HG02885 (cell line): Measurements from ENCODE around the gene TOMT.
"Not testable (repeated sequence)": the region's sequence is repeated elsewhere in the genome, so short reads cannot be mapped to it uniquely, and the experiment has no call there.

Source experiments
- ATAC-seq: cut with Tn5 transposase; IDR thresholded peaks from one replicate; pipeline ENCODE4 v1.9.1; 2021; ENCODE audit warnings: mild to moderate bottlenecking; ENCODE audit not compliant: unreplicated experiment, poor library complexity

Gene TOMT

GRCh38 chr11:72123117-72123653, 17.5 kb downstream of the TOMT start:
- no peak for ATAC-seq

- ATAC-seq, result no peak
Measured at GRCh38 chr11:72124046-72124445, 18.3 kb downstream of the TOMT start.

DNA sequence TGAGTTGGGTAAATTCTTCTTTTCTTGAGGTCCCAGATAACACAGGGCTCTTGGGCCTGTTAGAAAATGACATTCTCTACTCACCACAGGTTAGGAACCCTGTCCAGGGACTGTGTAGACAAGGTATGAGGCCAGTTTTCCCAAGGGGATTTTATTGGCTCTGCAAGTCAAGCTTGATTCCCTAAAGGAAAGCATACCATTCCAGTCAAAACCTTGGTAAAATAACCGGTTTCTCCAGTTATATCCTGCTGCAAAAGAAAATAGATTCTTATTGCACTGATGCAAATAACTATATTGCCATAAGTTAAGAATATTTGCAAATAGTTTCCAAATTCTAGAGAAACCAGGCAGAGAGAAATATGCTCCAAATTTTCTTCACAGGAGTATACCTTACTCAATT, 20.2 kb downstream of the TOMT start:
- ATAC-seq, result no peak

GRCh38 chr11:72127923-72128322, 22.2 kb downstream of the TOMT start:
- no peak for ATAC-seq

DNA sequence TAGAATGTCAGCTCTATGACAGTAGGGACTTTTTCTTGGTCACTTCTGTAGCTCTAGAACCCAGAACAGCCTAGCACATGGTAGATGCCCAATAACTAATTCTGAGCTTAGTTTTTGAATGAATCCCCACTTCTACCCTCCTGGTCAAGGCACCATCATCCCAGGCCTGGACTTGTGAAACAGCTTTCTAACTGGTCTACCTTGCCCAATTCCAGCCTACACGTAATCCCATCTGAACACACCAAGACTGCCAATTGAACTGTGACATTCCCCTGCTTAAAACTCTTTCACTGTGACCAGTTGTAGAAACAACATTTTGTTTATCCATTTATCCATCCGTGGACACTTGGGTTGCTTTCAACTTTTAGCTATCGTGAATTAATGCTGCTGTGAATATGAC, 23.7 kb downstream of the TOMT start:
- no peak for ATAC-seq

- no peak for ATAC-seq
Measured at GRCh38 chr11:72132646-72133045, 26.9 kb downstream of the TOMT start.

DNA sequence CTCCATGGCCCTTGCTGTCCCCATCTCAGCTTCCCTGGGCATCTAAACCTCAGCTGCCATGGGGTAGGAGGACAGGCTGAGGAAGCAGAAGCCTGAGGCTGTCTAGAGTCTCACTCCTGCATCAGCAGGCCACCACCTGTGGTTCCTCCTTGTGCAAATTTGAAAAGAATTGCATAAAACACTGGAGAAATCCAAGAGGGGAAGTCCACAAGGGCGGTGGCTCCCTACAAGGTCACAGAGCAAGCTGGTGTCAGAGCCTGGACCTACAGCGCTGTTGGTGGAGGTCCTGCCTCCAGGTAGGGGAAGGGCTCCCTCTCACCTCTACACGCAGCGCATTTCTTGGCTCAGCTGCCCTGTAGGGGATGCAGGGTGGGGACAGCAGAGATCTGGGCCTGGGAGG, 29.7 kb downstream of the TOMT start, which contains the start of gene FOLR3:
FOLR3 (plus strand) TSS at position 253 of the 400 bp plus-strand sequence. CDS start 228 bp downstream, outside the sequence.
- not testable (repeated sequence) for ATAC-seq

DNA sequence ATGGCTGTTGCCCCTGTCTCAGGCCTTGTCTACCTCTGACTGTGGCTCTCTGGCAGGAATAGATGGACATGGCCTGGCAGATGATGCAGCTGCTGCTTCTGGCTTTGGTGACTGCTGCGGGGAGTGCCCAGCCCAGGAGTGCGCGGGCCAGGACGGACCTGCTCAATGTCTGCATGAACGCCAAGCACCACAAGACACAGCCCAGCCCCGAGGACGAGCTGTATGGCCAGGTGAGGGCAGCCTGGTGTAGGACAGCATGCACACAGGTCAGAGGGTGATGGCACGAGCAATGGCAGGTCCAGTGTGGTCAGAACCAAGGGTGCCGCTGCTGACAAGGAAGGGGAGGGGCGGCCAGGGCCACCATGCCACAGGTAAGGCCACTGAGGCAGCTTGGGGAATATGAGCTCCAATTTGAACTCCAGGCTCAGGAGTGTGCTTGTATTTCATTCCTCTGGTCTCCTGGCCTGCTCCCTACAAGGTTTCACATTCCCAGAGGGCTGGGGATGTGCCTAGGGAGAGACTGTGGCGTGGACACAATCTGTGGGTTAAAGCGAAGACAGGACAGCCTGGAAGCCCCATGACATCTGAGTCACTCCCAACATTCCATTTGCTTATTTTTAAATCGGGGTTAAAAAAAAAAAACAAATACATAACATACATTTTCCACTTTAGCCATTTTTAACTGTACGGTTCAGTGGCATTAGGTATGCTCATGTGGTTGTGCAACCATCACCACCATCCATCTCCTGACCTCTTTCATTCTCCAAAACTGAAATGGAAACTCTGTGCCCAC, 30.4 kb downstream of the TOMT start:
- no peak for ATAC-seq

DNA sequence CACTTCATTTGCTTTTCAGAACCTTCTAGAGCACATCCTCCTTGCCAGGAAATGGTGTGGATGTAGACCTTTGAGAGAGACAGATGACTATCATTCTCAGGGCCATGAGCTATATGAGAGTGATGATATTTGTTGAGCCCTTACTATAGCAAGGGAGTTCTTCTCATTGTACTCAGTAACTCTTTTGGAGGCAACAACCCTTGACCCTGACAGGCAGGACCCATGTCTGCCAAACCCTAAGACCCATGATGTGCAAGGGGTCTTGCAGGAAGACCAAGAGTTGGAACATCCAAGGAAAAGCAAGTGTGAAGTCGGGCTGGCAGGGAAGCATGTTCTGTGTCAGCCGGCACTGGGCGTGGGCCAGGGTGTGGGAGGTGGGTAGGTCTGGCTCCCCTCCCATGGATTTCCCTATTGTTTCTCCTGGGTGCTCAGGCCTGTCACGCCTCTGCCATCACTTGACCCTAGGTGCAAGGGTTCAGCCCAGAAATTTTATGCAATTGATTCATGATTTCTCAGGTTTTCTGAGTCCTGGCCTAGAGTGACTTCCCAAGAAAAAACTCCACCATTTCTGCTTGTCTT, 31.0 kb downstream of the TOMT start:
- no peak for ATAC-seq

DNA sequence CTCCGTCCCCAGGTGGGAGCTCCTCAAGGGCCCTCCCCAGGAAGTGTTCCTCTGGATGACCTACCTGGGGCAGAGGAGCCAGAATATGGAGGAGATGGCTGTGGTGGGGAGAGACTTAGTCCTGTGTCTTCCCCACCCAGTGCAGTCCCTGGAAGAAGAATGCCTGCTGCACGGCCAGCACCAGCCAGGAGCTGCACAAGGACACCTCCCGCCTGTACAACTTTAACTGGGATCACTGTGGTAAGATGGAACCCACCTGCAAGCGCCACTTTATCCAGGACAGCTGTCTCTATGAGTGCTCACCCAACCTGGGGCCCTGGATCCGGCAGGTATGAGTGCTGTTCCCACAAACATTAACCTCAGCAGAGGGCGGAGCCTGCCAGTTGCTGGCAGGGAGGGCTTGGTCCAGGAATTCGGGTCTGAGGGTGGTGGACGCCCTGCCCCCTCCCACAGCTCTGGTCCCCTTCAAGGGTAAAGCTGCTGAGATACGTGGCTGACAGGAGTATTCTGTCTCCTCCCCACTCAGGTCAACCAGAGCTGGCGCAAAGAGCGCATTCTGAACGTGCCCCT, 33.2 kb downstream of the TOMT start:
- no peak for ATAC-seq

DNA sequence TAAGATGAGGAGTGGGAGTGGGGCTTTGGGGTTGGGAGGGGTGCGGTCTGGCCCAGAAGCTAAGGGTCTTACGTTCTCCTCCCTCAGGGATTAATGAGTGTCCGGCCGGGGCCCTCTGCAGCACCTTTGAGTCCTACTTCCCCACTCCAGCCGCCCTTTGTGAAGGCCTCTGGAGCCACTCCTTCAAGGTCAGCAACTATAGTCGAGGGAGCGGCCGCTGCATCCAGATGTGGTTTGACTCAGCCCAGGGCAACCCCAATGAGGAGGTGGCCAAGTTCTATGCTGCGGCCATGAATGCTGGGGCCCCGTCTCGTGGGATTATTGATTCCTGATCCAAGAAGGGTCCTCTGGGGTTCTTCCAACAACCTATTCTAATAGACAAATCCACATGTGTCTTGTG, 33.8 kb downstream of the TOMT start:
- ATAC-seq, result no peak

DNA sequence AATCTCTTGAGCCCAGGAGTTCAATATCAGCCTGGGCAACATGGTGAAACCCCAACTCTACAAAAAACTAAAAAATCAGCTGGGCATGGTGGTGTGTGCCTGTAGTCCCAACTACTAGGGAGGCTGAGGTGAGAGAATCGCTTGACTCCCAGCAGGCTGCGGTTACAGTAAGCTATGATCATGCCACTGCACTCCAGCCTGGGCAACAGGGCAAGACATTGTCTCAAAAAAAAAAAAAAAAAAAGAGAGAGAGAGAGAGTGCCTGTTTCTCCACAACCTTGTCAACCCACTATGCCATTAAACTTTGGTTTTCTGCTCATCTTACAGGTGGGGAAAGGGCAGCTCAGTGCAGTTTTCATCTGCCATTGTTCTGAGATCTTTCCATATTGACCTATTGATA, 34.9 kb downstream of the TOMT start:
- ATAC-seq, result no peak

DNA sequence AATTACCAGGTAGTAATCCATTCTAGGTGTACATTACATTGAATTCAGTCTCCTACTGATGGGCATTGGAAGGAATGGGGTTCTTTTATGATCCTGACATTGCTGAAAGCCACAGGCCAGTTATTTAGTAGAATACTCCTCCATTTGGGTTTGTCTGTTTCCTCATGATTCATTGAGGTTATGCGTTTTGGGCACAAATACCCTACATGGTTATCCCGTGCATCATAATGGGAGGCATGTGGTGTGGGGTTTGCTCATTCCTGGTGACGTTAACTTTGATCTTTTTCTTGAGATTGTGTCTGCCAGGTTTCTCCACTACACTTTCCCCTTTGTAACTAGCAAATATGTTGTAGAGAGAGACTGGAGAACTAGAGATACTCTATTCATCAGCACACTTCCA, 35.3 kb downstream of the TOMT start:
- no peak for ATAC-seq

DNA sequence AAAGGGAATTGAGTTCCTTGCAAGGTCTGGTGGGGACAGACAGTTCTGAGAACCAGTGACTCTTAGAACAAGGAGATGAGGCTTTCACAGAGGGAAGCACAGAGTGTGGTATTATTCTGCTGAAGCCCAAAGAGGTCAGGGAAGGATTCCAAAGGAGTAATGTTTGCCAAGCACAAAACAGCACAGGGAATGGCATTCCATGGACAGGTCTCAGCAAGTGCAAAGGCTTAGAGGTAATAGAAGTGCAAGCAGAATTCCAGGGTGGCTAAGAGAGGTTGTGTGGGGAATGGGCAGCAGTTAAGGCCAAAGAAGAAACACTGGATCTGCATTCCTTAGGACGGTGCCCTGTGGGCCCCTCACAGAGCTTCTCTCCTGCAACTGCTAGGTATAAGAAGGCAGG, 36.4 kb downstream of the TOMT start:
- ATAC-seq, result not testable (repeated sequence)

GRCh38 chr11:72142543-72142942, 36.8 kb downstream of the TOMT start:
- ATAC-seq, result not testable (repeated sequence)

GRCh38 chr11:72144807-72145565, 39.3 kb downstream of the TOMT start:
- no peak for ATAC-seq

DNA sequence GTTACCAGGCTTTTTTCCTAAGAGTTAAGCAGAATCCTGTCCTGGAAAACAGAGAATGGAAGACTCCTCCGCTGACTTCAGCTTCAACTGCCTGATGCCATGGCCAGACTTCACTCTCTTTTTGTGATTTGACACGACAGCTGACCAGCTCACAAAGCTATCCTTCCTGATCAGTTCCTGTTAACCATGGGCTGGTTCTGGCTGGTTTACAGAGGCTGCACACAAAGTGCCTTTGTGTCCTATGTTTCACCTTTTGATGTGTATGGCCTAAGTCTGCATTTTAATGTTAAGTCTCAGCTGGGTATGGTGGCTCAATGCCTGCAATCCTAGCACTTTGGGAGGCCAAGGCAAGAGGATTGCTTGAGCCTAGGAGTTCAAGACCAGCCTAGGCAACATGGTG, 40.9 kb downstream of the TOMT start:
- no peak for ATAC-seq

GRCh38 chr11:72150882-72151281, 45.2 kb downstream of the TOMT start:
- ATAC-seq, result no peak

GRCh38 chr11:72153874-72154273, 48.1 kb downstream of the TOMT start:
- ATAC-seq, result not testable (repeated sequence)

- ATAC-seq, result no peak
Measured at GRCh38 chr11:72154816-72155215, 49.1 kb downstream of the TOMT start.

GRCh38 chr11:72155751-72156150, 50.0 kb downstream of the TOMT start:
- no peak for ATAC-seq
